Caco-2 (cell line): ENCODE measurements around the gene PARM1. TPM values are rescaled to one million over a fixed set of nuclear protein-coding genes. Genes with fewer than 3 reads are reported as not detected.

Experiments
- BruUV-seq: library from RNA; stranded (reverse); fragments of 400-500 nt; replicated peaks from 2 replicates; lab custom pipeline; 2021; lab: Mats Ljungman, UMichigan
- CTCF ChIA-PET: fragments of 300-600 bp; sonication (Branson Sonifier 250); formaldehyde crosslinking; loops from one replicate; lab custom pipeline; 2022; ENCODE audit warnings: antibody characterized with exemption; lab: Charles Lee
- POLR2A ChIA-PET: fragments of 300-600 bp; sonication (Branson Sonifier 250); formaldehyde crosslinking; loops from one replicate; lab custom pipeline; 2022; ENCODE audit warnings: antibody characterized with exemption; lab: Charles Lee
- DNase-seq, 2 experiments: peaks; one replicate each; pipeline versions ENCODE4 v3.0.0 to v3.0.0-alpha.2; 2020 to 2022
- H3K27me3 ChIP-seq: replicated peaks from 2 replicates; pipeline ENCODE4 v1.6.0; 2011; ENCODE audit warnings: low read length; ENCODE audit not compliant: control insufficient read depth, insufficient read depth
- H3K36me3 ChIP-seq: 2 replicates; pipeline ENCODE4 v1.5.1; 2011; ENCODE audit warnings: low read length; ENCODE audit not compliant: control insufficient read depth, insufficient read depth
- H3K4me1 ChIP-seq: fragments of 250-450 bp; sonication (Bioruptor Pico); 2 replicates; pipeline ENCODE4 v1.5.1; 2020; ENCODE audit warnings: mild to moderate bottlenecking
- H3K4me3 ChIP-seq: 2 replicates; pipeline ENCODE4 v1.5.1; 2011; ENCODE audit warnings: low read depth, mild to moderate bottlenecking, control low read depth, low read length
- H3K9me3 ChIP-seq: fragments of 250-450 bp; sonication (Bioruptor Pico); 2 replicates; pipeline ENCODE4 v1.5.1; 2020; ENCODE audit warnings: mild to moderate bottlenecking, moderate library complexity
- H3K27ac Mint-ChIP-seq: one replicate; pipeline ENCODE4 v1.8.0; 2022; ENCODE audit warnings: mixed read lengths; ENCODE audit not compliant: unreplicated experiment
- H3K27me3 Mint-ChIP-seq: one replicate; pipeline ENCODE4 v1.8.0; 2022; ENCODE audit warnings: mixed read lengths; ENCODE audit not compliant: insufficient read depth, unreplicated experiment
- H3K36me3 Mint-ChIP-seq: one replicate; pipeline ENCODE4 v1.8.0; 2022; ENCODE audit warnings: mild to moderate bottlenecking, mixed read lengths; ENCODE audit not compliant: insufficient read depth, unreplicated experiment
- H3K4me1 Mint-ChIP-seq: one replicate; pipeline ENCODE4 v1.8.0; 2022; ENCODE audit warnings: low read depth, mixed read lengths; ENCODE audit not compliant: unreplicated experiment
- H3K4me3 Mint-ChIP-seq: one replicate; pipeline ENCODE4 v1.8.0; 2022; ENCODE audit warnings: mild to moderate bottlenecking, moderate library complexity, mixed read lengths; ENCODE audit not compliant: unreplicated experiment
- H3K9me3 Mint-ChIP-seq: one replicate; pipeline ENCODE4 v1.8.0; 2022; ENCODE audit warnings: mixed read lengths; ENCODE audit not compliant: unreplicated experiment
- intact Hi-C: fragments of 100-400 bp; cut with micrococcal nuclease; formaldehyde crosslinking; loops from one replicate; pipeline ENCODE4 v1.10.0; 2022; ENCODE audit not compliant: unreplicated experiment
- total RNA-seq: library from RNA; stranded (reverse); gene quantifications from 2 replicates; pipeline ENCODE4 v1.2.3, GENCODE V29; 2022
- TF ChIP-seq, protein P1 (sequence below), 2 experiments: fragments of 200-600 bp in 1 of 2; IDR thresholded peaks; 1 replicate in 1 of 2; 2 replicates in 1 of 2; pipeline versions ENCODE4 v1.5.1 to v1.8.0; 2011 to 2022; ENCODE audit warnings: antibody characterized with exemption in 1 of 2, control low read depth in 1 of 2, inconsistent platforms in 1 of 2, low read depth in 1 of 2, low read length in 1 of 2, mild to moderate bottlenecking in 1 of 2, moderate library complexity in 1 of 2; ENCODE audit not compliant: insufficient read depth in 1 of 2, severe bottlenecking in 1 of 2, unreplicated experiment in 1 of 2

PARM1 gene
- total RNA-seq, 1 experiment from 2014 or later = 1.7 TPM

DNA sequence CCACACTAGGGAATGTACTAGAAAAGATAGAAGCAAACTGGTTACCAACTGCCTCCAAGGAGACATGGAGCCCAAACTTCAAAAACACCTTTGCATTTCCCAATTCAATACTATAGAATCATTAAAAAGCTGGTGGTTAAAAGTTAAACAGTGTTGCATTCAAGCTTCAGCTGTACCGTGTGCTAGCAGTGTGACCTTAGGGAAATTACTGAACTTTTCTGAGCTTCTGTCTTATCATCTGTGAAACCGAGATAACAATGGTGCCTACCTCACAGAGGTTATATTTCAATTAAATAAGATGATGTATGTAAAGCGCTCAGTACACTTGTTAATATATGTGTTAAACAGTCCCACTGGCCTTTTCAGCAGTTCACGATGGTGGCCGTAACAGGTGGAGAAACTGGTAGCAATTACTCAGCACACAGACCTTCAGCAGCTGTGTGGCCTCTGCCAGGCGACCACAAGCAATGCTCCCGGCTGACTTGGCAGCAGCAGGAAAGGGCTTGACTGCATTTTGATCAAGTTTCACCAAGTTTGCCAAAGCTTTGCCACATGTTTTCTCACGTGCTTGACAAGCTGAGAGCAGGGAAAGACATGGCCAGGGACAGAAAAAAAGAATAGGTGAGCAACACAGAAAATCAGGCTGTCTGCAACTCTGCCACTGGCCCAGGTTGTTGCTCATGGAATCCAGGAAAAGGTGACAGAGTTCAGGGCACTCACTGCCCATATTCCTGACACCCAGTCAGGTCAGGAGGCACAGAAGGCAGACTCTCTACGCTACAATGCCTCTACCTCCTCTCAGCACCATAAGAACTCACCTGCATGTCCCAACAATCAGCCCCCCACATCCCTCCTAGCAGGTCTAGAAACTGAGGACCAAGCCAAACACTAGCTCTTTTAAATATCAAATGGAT lies 72.1 kb downstream of the PARM1 start:
- Mint-ChIP-seq H3K27ac (no peak overlapping the region), H3K27me3 (no peaks in the 10 kb centered on the region), H3K36me3 (no peaks in the 10 kb centered on the region), H3K4me3 (no peak overlapping the region), H3K9me3 (no peaks in the 10 kb centered on the region), H3K4me1 (no peaks in the 10 kb centered on the region)
- no peaks in the 10 kb centered on the region for H3K27me3 ChIP-seq
- H3K4me3 ChIP-seq = no peak overlapping the region
- no peaks in the 10 kb centered on the region for H3K9me3 ChIP-seq
- BruUV-seq = no TSS peak
- no peaks in the 10 kb centered on the region for H3K36me3 ChIP-seq
- H3K4me1 ChIP-seq = no peaks in the 10 kb centered on the region
- DNase-seq = no peak
- ChIA-PET POLR2A (no interaction called here), CTCF (no interaction called here)
- TF ChIP-seq, protein P1, sequence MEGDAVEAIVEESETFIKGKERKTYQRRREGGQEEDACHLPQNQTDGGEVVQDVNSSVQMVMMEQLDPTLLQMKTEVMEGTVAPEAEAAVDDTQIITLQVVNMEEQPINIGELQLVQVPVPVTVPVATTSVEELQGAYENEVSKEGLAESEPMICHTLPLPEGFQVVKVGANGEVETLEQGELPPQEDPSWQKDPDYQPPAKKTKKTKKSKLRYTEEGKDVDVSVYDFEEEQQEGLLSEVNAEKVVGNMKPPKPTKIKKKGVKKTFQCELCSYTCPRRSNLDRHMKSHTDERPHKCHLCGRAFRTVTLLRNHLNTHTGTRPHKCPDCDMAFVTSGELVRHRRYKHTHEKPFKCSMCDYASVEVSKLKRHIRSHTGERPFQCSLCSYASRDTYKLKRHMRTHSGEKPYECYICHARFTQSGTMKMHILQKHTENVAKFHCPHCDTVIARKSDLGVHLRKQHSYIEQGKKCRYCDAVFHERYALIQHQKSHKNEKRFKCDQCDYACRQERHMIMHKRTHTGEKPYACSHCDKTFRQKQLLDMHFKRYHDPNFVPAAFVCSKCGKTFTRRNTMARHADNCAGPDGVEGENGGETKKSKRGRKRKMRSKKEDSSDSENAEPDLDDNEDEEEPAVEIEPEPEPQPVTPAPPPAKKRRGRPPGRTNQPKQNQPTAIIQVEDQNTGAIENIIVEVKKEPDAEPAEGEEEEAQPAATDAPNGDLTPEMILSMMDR (IDR thresholded peaks at IDR 0.05; ENCODE audit: insufficient read depth in 1 of 2, low read depth in 1 of 2, low read length in 1 of 2, severe bottlenecking in 1 of 2, unreplicated experiment in 1 of 2) = no peak
- intact Hi-C loops = no loop called here

DNA sequence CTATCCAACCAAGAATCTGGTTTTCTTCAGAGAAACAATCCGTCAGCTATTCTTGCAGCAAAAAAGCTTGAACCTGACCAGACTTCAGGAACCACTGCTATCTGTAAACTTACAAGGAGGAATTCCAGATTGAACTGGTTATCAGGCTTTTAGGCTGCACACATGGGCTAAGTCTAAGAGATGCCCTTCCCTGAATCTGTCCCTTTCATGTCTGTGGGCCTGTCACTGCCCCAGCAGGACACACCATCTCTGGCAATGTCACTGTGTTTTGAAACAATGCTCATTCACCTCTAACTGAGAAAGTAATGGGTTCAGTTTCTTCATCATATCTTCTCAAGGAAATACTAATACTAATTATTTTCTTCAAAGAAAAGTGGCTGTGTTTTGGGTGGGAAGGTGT lies 72.8 kb downstream of the PARM1 start:
- no peaks in the 10 kb centered on the region for H3K36me3 Mint-ChIP-seq
- H3K4me3 Mint-ChIP-seq = no peak overlapping the region
- H3K4me1 ChIP-seq = no peaks in the 10 kb centered on the region
- no peaks in the 10 kb centered on the region for H3K9me3 ChIP-seq
- H3K4me1 Mint-ChIP-seq = no peaks in the 10 kb centered on the region
- H3K9me3 Mint-ChIP-seq = no peaks in the 10 kb centered on the region
- H3K36me3 ChIP-seq = no peaks in the 10 kb centered on the region
- DNase-seq = no peak
- POLR2A ChIA-PET = no interaction called here
- no peak overlapping the region for H3K27ac Mint-ChIP-seq
- no peak overlapping the region for H3K4me3 ChIP-seq
- H3K27me3 Mint-ChIP-seq = no peaks in the 10 kb centered on the region
- intact Hi-C loops = no loop called here
- TF ChIP-seq, protein P1 (IDR thresholded peaks at IDR 0.05; ENCODE audit: insufficient read depth in 1 of 2, low read depth in 1 of 2, low read length in 1 of 2, severe bottlenecking in 1 of 2, unreplicated experiment in 1 of 2) = no peak
- CTCF ChIA-PET = no interaction called here
- no TSS peak for BruUV-seq
- no peaks in the 10 kb centered on the region for H3K27me3 ChIP-seq

DNA sequence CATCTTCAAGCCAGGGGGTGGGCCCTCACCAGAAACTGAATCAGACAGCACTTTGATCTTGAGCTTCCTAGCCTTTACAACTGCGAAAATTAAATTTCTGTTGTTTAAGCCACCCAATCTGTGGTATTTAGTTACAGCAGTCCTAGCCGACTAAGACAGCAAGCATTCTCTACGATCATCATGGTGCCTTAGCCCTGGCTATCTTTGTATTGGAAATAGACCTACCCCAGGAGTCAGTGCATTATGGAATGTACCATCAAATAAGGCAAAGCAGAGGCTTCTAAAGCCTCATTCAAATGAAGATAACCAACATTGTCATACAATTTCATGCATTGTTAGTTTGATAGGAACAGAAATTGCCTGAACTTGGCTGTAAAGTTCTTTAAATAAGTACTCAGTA lies 75.0 kb downstream of the PARM1 start:
- no peaks in the 10 kb centered on the region for H3K4me1 Mint-ChIP-seq
- H3K9me3 Mint-ChIP-seq = no peaks in the 10 kb centered on the region
- intact Hi-C loops = no loop called here
- Histone ChIP-seq H3K27me3 (no peaks in the 10 kb centered on the region), H3K4me3 (no peak overlapping the region), H3K4me1 (no peaks in the 10 kb centered on the region), H3K9me3 (no peaks in the 10 kb centered on the region), H3K36me3 (no peaks in the 10 kb centered on the region)
- no TSS peak for BruUV-seq
- no peaks in the 10 kb centered on the region for H3K27me3 Mint-ChIP-seq
- H3K36me3 Mint-ChIP-seq = no peaks in the 10 kb centered on the region
- DNase-seq = no peak
- TF ChIP-seq, protein P1 (IDR thresholded peaks at IDR 0.05; ENCODE audit: insufficient read depth in 1 of 2, low read depth in 1 of 2, low read length in 1 of 2, severe bottlenecking in 1 of 2, unreplicated experiment in 1 of 2) = no peak
- no peak overlapping the region for H3K4me3 Mint-ChIP-seq
- POLR2A ChIA-PET = no interaction called here
- CTCF ChIA-PET = no interaction called here
- no peak overlapping the region for H3K27ac Mint-ChIP-seq
